GM12878 (cell line): ENCODE data around the gene PTPN2.
A peak's percentile ranks its signal among the peaks of the same experiment; 100 is the strongest.

Experiments used
- BCLAF1 ChIP-seq: fragments of 450-650 bp; IDR thresholded peaks from 2 replicates; pipeline ENCODE4 v1.6.1; 2017; ENCODE audit warnings: antibody characterized with exemption, mild to moderate bottlenecking, moderate library complexity
- CREB1 ChIP-seq: IDR thresholded peaks from 2 replicates; pipeline ENCODE4 v1.6.1; 2012; ENCODE audit warnings: low read depth, mild to moderate bottlenecking, inconsistent platforms
- CREM ChIP-seq: IDR thresholded peaks from 2 replicates; pipeline ENCODE4 v1.6.1; 2014; ENCODE audit warnings: antibody characterized with exemption, low read depth
- CTCF ChIP-seq, 3 experiments: IDR thresholded peaks in 2 of 3; conservative IDR thresholded peaks in 1 of 3; 2 replicates each; pipeline ENCODE4 v1.5.1; 2011; ENCODE audit warnings: low read depth in 3 of 3, low read length in 3 of 3, mild to moderate bottlenecking in 3 of 3, control low read depth in 2 of 3, moderate library complexity in 2 of 3, inconsistent platforms in 1 of 3, mixed read lengths in 1 of 3; ENCODE audit not compliant: control insufficient read depth in 2 of 3, insufficient read depth in 1 of 3; ENCODE audit errors: extremely low read depth in 1 of 3
- E4F1 ChIP-seq: fragments of 450-650 bp; IDR thresholded peaks from 2 replicates; pipeline ENCODE4 v1.6.1; 2018; ENCODE audit warnings: borderline replicate concordance, mild to moderate bottlenecking; ENCODE audit not compliant: partially characterized antibody
- NFIC ChIP-seq: IDR thresholded peaks from 2 replicates; pipeline ENCODE4 v1.6.1; 2012; ENCODE audit warnings: low read depth, mild to moderate bottlenecking, inconsistent platforms, low read length, moderate library complexity
- NFYB ChIP-seq: IDR thresholded peaks from 2 replicates; pipeline ENCODE4 v1.6.1; 2011; ENCODE audit warnings: low read depth, mild to moderate bottlenecking, low read length, improper control_type of control experiment, moderate library complexity; ENCODE audit not compliant: insufficient read depth
- RAD21 ChIP-seq: IDR thresholded peaks from 2 replicates; pipeline ENCODE4 v1.6.1; 2011; ENCODE audit warnings: mild to moderate bottlenecking, low read depth, low read length, moderate library complexity; ENCODE audit not compliant: insufficient read depth
- SKIL ChIP-seq: fragments of 450-650 bp; IDR thresholded peaks from 2 replicates; pipeline ENCODE4 v1.6.1; 2017; ENCODE audit warnings: mild to moderate bottlenecking, low read depth, inconsistent platforms; ENCODE audit not compliant: poor library complexity, severe bottlenecking
- ZBTB40 ChIP-seq: fragments of 450-650 bp; IDR thresholded peaks from 2 replicates; pipeline ENCODE4 v1.6.1; 2016; ENCODE audit warnings: mild to moderate bottlenecking, moderate library complexity, borderline replicate concordance

- TF ChIP-seq CREB1 (no peak), BCLAF1 (no peak), CREM (no peak), ZBTB40 (no peak), CTCF (IDR thresholded peaks at IDR 0.05 in 2 of 3, conservative IDR thresholded peaks at IDR 0.05 in 1 of 3; ENCODE audit: control insufficient read depth in 2 of 3, extremely low read depth in 1 of 3, insufficient read depth in 1 of 3, low read depth in 3 of 3, low read length in 3 of 3) (no peak), NFIC (peak; percentile 27; the same call in 1 of the 2 replicates), NFYB (no peak), SKIL (no peak), RAD21 (no peak), E4F1 (no peak)
Measured at GRCh38 chr18:12879840-12880540, 4.0 kb downstream of the PTPN2 start.
